HCT116 (cell line): ENCODE data around the gene GIT2. TPM values are rescaled to one million over a fixed set of nuclear protein-coding genes. Genes with fewer than 3 reads are reported as not detected.
"Not testable (repeated sequence)": the region's sequence is repeated elsewhere in the genome, so short reads cannot be mapped to it uniquely, and the experiment has no call there.

Experiments
- ATAC-seq: fragments of 200-7000 bp; cut with Tn5 transposase; 2 replicates; pipeline ENCODE4 v1.9.1; 2020; ENCODE audit warnings: mild to moderate bottlenecking, moderate library complexity
- BruUV-seq: library from RNA; stranded (reverse); fragments of 400-500 nt; replicated peaks from 2 replicates; lab custom pipeline; 2021; lab: Mats Ljungman, UMichigan
- CTCF ChIA-PET: fragments of 300-600 bp; sonication (Branson Sonifier 250); formaldehyde crosslinking; loops from one replicate; lab custom pipeline; 2021; ENCODE audit warnings: antibody characterized with exemption; lab: Charles Lee
- POLR2A ChIA-PET: fragments of 300-600, 350-600 bp; sonication (Branson Sonifier 250); formaldehyde crosslinking; loops from one replicate; lab custom pipeline; 2021; ENCODE audit warnings: antibody characterized with exemption; lab: Charles Lee
- RAD21 ChIA-PET, 2 experiments: fragments of 300-600 bp; sonication (Branson Sonifier 250); formaldehyde crosslinking; loops; one replicate each; lab custom pipeline; 2023; ENCODE audit warnings: low total read pairs in 2 of 2; ENCODE audit not compliant: uncharacterized antibody in 2 of 2, unreplicated experiment in 2 of 2, low non-redundant PET in 1 of 2; lab: Charles Lee
- DNase-seq: peaks from one replicate; pipeline ENCODE4 v3.0.0-alpha.2; 2010; ENCODE audit warnings: low read depth, low spot score
- H2AFZ ChIP-seq: fragments of 200-600 bp; shearing (Covaris generic), sonication (generic); 2 replicates; pipeline ENCODE4 v1.6.1; 2017; ENCODE audit warnings: low read depth, mixed run types, mixed read lengths, antibody characterized with exemption, low read length; ENCODE audit not compliant: poor library complexity, severe bottlenecking
- H3K27ac ChIP-seq: 2 replicates; pipeline ENCODE4 v1.5.1; 2012; ENCODE audit warnings: low read depth, low read length
- H3K27me3 ChIP-seq: fragments of 200-600 bp; sonication (generic); 2 replicates; pipeline ENCODE4 v1.6.1; 2016; ENCODE audit warnings: mixed run types, low read length, mixed read lengths; ENCODE audit not compliant: insufficient read depth
- H3K36me3 ChIP-seq, 2 experiments: fragments of 200-500 bp in 1 of 2; fragments of 200-600 bp in 1 of 2; sonication (Bioruptor generic) in 1 of 2; sonication (generic) in 1 of 2; 2 replicates each; pipeline versions ENCODE4 v1.5.1 to v1.6.1; 2014 to 2016; ENCODE audit warnings: low read length in 2 of 2, inconsistent platforms in 1 of 2, mixed read lengths in 1 of 2, mixed run types in 1 of 2; ENCODE audit not compliant: insufficient read depth in 2 of 2, control insufficient read depth in 1 of 2
- H3K4me1 ChIP-seq, 2 experiments: fragments of 200-600 bp in 1 of 2; sonication (generic) in 1 of 2; 2 replicates each; pipeline versions ENCODE4 v1.5.1 to v1.6.1; 2012 to 2017; ENCODE audit warnings: low read length in 2 of 2, inconsistent platforms in 1 of 2, mild to moderate bottlenecking in 1 of 2, mixed read lengths in 1 of 2, mixed run types in 1 of 2, moderate library complexity in 1 of 2; ENCODE audit not compliant: insufficient read depth in 2 of 2, control insufficient read depth in 1 of 2
- H3K4me2 ChIP-seq: fragments of 200-600 bp; sonication (generic); 2 replicates; pipeline ENCODE4 v1.6.1; 2017; ENCODE audit warnings: mixed run types, low read length, mixed read lengths
- H3K4me3 ChIP-seq, 2 experiments: fragments of 200-600 bp in 1 of 2; sonication (generic) in 1 of 2; replicated peaks in 1 of 2; 2 replicates each; pipeline ENCODE4 v1.5.1; 2011 to 2016; ENCODE audit warnings: low read length in 2 of 2, control low read depth in 1 of 2, low read depth in 1 of 2, mild to moderate bottlenecking in 1 of 2, mixed read lengths in 1 of 2, mixed run types in 1 of 2
- H3K79me2 ChIP-seq: fragments of 200-600 bp; sonication (generic); 2 replicates; pipeline ENCODE4 v1.6.1; 2017; ENCODE audit warnings: mild to moderate bottlenecking, mixed run types, low read length, moderate library complexity, mixed read lengths; ENCODE audit not compliant: insufficient read depth
- H3K9ac ChIP-seq: fragments of 200-600 bp; sonication (generic); 2 replicates; pipeline ENCODE4 v1.6.1; 2016; ENCODE audit warnings: low read length, mixed read lengths
- H3K9me2 ChIP-seq: fragments of 200-600 bp; sonication (generic), shearing (Covaris generic); 2 replicates; pipeline ENCODE4 v1.6.1; 2017; ENCODE audit warnings: mixed run types, mild to moderate bottlenecking, moderate library complexity; ENCODE audit not compliant: insufficient read depth
- H3K9me3 ChIP-seq, 2 experiments: fragments of 200-500 bp in 1 of 2; fragments of 200-600 bp in 1 of 2; sonication (Bioruptor generic) in 1 of 2; sonication (generic) in 1 of 2; 2 replicates each; pipeline ENCODE4 v1.6.1; 2014 to 2017; ENCODE audit warnings: low read length in 2 of 2, mixed read lengths in 2 of 2, inconsistent platforms in 1 of 2, low read depth in 1 of 2, mild to moderate bottlenecking in 1 of 2, mixed run types in 1 of 2, moderate library complexity in 1 of 2; ENCODE audit not compliant: control insufficient read depth in 1 of 2, insufficient read depth in 1 of 2
- H4K20me1 ChIP-seq: fragments of 200-600 bp; sonication (generic), shearing (Covaris generic); 2 replicates; pipeline ENCODE4 v1.6.1; 2017; ENCODE audit warnings: mixed run types, mild to moderate bottlenecking, moderate library complexity; ENCODE audit not compliant: insufficient read depth
- ZBTB33 ChIP-seq: IDR thresholded peaks from 2 replicates; pipeline ENCODE4 v1.6.1; 2011; ENCODE audit warnings: mild to moderate bottlenecking, low read length, moderate library complexity; ENCODE audit not compliant: insufficient replicate concordance; ENCODE audit errors: extremely low read depth
- intact Hi-C: fragments of 100-400 bp; cut with micrococcal nuclease; formaldehyde crosslinking; loops from 2 replicates; pipeline ENCODE4 v1.10.0; 2022
- total RNA-seq: library from RNA; stranded (reverse); gene quantifications from one replicate; pipeline ENCODE4 v1.2.1, GENCODE V29; 2021; ENCODE audit not compliant: unreplicated experiment

The GIT2 gene
- total RNA-seq, 1 experiment from 2014 or later: 21.5 TPM

GRCh38 chr12:110010853-110011723 is 14.9 kb upstream of the GIT2 start (continued):
- no peak for TF ChIP-seq ZBTB33
- TF ChIP-seq, all 23 proteins: peak for 0

- H3K36me3 ChIP-seq, H3K4me1 ChIP-seq, BruUV-seq, H3K27me3 ChIP-seq, POLR2A ChIA-PET, H3K9me2 ChIP-seq, H2AFZ ChIP-seq, ATAC-seq, H3K4me3 ChIP-seq, H3K27ac ChIP-seq, intact Hi-C loops, H3K9me3 ChIP-seq, H3K4me2 ChIP-seq, RAD21 ChIA-PET, CTCF ChIA-PET, H3K9ac ChIP-seq, H4K20me1 ChIP-seq, DNase-seq: not testable (repeated sequence)
- peaks cover 19% of the 10 kb centered on the region for H3K79me2 ChIP-seq
These were observed 12.7 kb upstream of the GIT2 start for GRCh38 chr12:110008681-110009398.
